ENCODE results near the gene MAML2.

MAML2 gene

DNA sequence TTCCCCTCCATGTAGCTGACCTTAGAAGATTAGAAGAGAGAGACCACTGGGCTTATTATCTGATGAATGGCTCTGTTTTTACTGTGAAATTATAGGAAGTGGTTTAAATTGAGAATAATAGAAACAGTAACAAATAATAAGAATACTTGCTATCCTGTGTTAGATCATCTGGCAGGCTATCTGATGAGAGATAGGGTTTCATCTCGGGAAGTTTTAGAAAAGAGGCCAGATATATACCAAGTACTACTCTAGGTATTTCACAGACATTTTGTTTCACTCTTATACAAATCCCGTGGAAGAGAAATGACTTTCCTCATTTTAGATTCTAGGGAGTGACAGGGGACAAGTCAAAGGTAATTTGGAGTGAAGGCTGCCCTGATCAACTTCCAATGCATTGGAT lies 198.4 kb downstream of the MAML2 start:
- DNase-seq (ENCODE audit: low spot score), result no peak
- TF ChIP-seq, protein P1, sequence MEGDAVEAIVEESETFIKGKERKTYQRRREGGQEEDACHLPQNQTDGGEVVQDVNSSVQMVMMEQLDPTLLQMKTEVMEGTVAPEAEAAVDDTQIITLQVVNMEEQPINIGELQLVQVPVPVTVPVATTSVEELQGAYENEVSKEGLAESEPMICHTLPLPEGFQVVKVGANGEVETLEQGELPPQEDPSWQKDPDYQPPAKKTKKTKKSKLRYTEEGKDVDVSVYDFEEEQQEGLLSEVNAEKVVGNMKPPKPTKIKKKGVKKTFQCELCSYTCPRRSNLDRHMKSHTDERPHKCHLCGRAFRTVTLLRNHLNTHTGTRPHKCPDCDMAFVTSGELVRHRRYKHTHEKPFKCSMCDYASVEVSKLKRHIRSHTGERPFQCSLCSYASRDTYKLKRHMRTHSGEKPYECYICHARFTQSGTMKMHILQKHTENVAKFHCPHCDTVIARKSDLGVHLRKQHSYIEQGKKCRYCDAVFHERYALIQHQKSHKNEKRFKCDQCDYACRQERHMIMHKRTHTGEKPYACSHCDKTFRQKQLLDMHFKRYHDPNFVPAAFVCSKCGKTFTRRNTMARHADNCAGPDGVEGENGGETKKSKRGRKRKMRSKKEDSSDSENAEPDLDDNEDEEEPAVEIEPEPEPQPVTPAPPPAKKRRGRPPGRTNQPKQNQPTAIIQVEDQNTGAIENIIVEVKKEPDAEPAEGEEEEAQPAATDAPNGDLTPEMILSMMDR (IDR thresholded peaks at IDR 0.05; ENCODE audit: extremely low read depth, insufficient read depth, missing control alignments), result no peak
- in situ Hi-C loops (cut with MboI; ENCODE audit: low pct_unique_long_range_greater_than_20kb, low sequenced_read_pairs, unreplicated experiment), result no loop called here

DNA sequence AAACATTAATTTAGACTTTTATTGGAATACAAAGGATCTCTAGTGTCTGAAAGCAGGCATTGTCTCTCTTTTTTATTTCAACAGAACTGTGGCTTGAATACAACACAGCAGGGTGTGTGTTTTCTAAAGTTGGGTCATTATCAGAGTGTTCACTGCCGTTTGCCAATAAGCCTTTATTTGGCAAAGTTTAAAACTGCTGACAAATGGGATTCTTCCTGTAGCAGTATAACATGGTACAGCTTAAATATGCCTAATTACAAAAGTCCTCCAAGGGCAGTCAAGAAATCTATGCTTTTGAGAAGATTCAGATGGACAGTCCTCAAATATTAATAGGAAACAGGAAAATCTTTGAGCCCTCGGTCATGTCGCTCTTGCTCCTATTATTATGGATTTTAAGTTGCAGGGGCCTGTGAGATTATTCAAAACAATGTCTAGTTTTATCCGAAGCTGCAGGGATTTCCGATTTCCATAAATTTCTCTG lies 199.9 kb downstream of the MAML2 start:
- no peak for DNase-seq (ENCODE audit: low spot score)
- TF ChIP-seq, protein P1 (IDR thresholded peaks at IDR 0.05; ENCODE audit: extremely low read depth, insufficient read depth, missing control alignments), result no peak
- in situ Hi-C loops (cut with MboI; ENCODE audit: low pct_unique_long_range_greater_than_20kb, low sequenced_read_pairs, unreplicated experiment), result no loop called here

- in situ Hi-C loops (cut with MboI; ENCODE audit: low pct_unique_long_range_greater_than_20kb, low sequenced_read_pairs, unreplicated experiment), result no loop called here
- DNase-seq (ENCODE audit: low spot score), result no peak
- TF ChIP-seq, protein P1 (IDR thresholded peaks at IDR 0.05; ENCODE audit: extremely low read depth, insufficient read depth, missing control alignments), result no peak
Observed at GRCh38 chr11:96141626-96142025, 201.4 kb downstream of the MAML2 start.

DNA sequence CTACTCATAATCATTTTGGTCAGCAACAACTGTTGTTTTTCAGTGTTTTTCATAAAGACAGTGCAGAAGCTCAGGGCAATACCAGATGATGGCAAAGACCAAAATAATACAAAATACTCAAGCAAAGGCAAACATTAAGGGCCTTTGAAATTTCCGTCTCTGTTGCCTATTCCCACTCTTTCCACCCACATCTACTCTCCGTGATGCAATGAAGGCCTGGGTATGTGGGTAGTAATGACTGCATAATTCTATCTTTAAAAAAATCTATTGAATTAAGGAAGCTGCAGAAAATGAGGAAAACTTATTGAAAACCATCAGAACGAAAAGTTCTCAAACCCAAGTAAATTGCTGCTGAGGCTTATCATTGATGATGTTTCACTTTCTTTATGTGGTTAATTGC lies 203.3 kb downstream of the MAML2 start:
- in situ Hi-C loops (cut with MboI; ENCODE audit: low pct_unique_long_range_greater_than_20kb, low sequenced_read_pairs, unreplicated experiment), result no loop called here
- TF ChIP-seq, protein P1 (IDR thresholded peaks at IDR 0.05; ENCODE audit: extremely low read depth, insufficient read depth, missing control alignments), result no peak
- DNase-seq (ENCODE audit: low spot score), result no peak

DNA sequence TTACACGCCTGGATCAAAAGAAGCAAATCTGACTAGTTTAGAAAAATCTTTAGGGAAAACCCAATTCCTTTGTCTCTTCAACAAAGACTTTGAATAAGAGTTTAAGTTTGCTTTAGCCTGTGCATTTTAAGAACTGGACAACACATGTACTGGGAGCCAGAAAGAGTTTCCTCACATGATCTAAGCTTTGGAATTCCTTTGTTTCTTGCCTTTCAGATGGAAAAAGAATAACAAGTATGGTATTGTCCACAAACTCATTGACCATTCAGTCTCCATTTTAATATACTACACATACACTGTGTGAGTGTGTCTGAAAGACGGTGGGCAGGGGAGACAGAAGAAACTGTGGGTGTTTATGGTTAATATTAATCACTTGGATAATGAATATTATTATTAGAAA lies 205.6 kb downstream of the MAML2 start:
- in situ Hi-C loops (cut with MboI; ENCODE audit: low pct_unique_long_range_greater_than_20kb, low sequenced_read_pairs, unreplicated experiment), result no loop called here
- DNase-seq (ENCODE audit: low spot score), result no peak
- TF ChIP-seq, protein P1 (IDR thresholded peaks at IDR 0.05; ENCODE audit: extremely low read depth, insufficient read depth, missing control alignments), result no peak

GRCh38 chr11:96136613-96137298 lies 206.2 kb downstream of the MAML2 start:
- in situ Hi-C loops (cut with MboI; ENCODE audit: low pct_unique_long_range_greater_than_20kb, low sequenced_read_pairs, unreplicated experiment), result no loop called here
- TF ChIP-seq, protein P1 (IDR thresholded peaks at IDR 0.05; ENCODE audit: extremely low read depth, insufficient read depth, missing control alignments), result no peak
- no peak for DNase-seq (ENCODE audit: low spot score)

Measured in GM13977 (cell line).